Putamen (tissue), 1 donor: ENCODE measurements around the gene CYP3A4.
"Not testable (repeated sequence)": the region's sequence is repeated elsewhere in the genome, so short reads cannot be mapped to it uniquely, and the experiment has no call there.

Experiments
- DNase-seq: peaks from one replicate; pipeline ENCODE4 v3.0.0-alpha.2; 2016; ENCODE audit warnings: low spot score

The CYP3A4 gene

GRCh38 chr7:99784007-99784406 is at the start of gene CYP3A4:
TSS of gene CYP3A4 (minus strand) at chr7:99784184. CDS start at chr7:99784081, 103 bp downstream.
- DNase-seq: no peak

DNA sequence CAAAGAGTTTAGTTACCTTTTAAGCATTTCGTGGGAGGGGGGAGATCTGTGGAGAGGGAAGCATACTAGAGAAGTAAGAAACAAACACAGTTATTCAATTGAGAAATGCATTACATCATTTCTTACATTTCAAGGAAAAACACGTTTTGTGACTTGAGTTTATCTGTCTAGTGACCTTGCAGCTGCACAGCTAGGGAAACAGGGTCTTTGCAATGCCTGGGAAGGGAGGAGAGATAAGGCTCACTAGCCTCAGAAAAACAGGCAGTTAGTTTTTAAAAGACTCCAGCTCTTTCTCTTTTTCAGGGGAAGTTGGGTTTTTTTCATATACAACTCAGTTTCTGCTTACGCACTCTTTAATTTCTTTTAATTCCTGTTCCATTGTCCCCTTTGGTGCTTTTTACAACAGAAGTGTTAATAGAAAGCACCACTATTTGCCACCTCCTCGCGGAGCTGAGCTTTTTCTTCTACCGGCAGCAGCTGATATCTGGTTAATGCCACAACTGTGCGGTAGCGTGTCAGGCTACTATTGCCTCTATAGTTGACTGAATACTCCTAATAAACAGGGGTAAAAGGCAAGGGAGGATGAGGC is 49.4 kb upstream of the CYP3A4 start:
- no peak for DNase-seq

GRCh38 chr7:99831595-99831994 is 47.6 kb upstream of the CYP3A4 start:
- no peak for DNase-seq

- no peak for DNase-seq
Measured at GRCh38 chr7:99829524-99830160, 45.7 kb upstream of the CYP3A4 start.

GRCh38 chr7:99828811-99829210 is 44.8 kb upstream of the CYP3A4 start:
- DNase-seq: no peak

GRCh38 chr7:99827040-99827778 is 43.2 kb upstream of the CYP3A4 start:
- no peak for DNase-seq

DNA sequence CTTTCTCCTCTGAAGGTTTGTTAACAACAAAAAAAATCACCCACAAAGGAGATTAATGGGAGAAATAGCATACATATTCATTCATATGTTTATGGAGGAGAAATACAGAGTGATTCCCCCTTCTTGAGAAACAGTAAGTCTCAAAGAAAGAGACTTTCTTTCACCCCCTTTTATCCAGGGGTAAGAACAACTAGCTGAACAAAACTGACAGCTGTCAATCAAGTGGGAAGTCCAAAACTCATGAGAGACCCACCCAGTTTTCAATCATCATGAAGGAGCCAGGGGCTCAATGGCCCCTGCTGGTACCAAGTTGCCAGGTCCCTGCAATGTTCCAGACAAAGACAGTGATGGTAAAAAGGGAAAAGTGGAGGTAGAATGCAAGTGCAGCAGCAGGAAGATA is 41.9 kb upstream of the CYP3A4 start:
- DNase-seq: no peak

DNA sequence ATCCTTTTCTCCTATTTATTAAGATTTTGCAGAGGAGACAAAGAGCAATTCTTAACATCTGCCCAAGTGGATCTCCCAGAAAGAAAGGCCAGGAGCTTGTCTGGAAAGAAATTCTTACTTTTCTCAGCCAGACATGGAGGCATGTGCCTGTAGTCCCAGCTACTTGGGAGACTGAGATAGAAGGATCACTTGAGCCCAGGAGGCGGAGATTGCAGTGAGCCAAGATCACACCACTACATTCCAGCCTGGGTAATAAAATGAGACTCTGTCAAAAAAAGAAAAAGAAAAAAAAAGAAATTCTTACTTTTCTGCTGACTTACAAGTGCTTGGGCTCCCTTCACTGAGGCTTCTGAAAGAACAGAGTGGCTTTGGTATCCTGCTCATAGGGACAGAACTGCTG is 41.5 kb upstream of the CYP3A4 start:
- DNase-seq: no peak

DNA sequence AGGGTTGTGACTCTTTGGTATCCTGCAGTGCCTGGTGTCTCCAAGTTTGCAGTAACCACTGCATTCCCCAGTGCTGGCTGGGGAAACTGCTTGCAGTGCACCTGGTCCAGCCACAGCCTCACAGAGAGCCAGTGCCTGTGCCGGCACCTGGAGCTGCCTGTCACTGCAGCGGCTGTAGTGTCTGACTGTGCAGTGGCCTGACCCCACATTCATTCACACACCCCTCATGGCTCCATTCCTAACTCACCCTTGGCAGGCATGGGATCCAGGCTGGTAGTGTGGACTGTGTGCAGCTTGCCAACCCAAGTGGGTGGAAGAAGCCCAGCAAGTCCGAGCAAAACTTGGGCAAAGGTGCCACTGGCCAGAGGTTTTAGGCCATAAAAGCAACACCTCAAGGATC is 40.1 kb upstream of the CYP3A4 start:
- no peak for DNase-seq

DNA sequence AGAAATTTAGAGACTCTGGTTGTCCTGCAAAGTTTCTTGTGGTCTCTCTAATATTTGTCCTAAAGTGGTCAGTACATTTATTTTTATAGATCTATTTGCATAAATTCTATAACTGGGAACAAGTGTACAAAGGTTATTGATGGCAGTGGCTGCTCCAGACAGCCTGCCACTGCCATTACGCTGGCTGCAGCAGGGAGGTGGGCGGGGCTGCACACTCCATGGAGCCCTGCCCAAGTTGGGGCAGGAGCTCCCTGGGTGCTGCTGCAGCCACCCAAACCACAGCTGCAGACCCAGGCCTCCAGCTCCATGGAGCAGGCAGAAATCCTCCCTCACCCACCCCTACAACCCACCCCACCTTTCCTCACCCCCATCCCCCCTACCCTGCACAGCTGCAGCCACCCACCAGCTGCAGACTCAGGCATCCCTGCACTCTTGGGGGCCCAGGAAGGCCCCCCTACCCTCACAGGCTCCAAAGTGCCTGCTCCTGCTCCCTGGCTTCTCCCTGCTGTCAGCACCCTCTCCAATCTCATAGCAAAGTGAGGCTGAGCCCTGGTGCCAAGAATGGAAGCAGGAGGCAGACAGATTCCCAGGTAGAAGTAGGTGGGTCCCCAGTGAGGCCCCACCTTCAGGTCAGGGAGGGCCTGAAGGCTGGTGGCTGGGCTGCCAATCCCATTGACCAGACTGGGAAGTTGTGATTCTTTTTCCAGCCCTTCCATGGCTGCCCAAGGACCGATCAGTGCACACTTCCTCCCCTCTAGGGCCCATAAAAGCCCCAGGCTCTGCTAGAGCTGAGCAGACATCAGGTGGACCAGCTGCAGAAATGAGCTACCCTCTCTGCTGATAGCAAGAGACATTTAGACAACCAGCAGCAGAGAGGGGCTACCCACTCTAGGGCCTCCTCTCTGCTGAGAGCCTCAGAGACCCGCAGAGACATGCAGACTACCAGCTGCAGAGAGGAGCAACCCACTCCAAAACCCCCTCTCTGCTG is 39.0 kb upstream of the CYP3A4 start:
- no peak for DNase-seq

GRCh38 chr7:99820408-99821027 is 36.5 kb upstream of the CYP3A4 start:
- DNase-seq: no peak

DNA sequence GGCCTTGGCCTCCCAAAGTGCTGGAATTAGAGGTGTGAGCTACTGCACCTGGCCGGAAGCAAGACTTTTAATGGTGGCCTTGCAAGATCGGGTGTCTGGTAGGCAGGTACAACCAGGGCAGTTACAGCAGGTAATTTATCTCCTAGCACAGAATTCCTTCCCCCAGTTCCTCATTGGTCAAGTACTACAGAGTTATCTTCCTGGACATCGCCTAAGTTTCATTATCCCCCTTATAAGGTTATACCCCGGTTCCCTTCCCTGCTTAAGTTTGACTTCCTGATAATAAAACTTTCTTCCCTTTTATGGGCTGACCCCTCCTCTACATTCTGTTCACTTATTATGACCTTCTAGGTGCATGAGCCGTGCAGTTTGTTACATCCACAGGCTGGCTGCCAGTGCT is 24.8 kb upstream of the CYP3A4 start:
- DNase-seq: no peak

- no peak for DNase-seq
Measured at GRCh38 chr7:99806839-99807478, 23.0 kb upstream of the CYP3A4 start.

- DNase-seq: no peak
Measured at GRCh38 chr7:99805641-99806040, 21.7 kb upstream of the CYP3A4 start.

DNA sequence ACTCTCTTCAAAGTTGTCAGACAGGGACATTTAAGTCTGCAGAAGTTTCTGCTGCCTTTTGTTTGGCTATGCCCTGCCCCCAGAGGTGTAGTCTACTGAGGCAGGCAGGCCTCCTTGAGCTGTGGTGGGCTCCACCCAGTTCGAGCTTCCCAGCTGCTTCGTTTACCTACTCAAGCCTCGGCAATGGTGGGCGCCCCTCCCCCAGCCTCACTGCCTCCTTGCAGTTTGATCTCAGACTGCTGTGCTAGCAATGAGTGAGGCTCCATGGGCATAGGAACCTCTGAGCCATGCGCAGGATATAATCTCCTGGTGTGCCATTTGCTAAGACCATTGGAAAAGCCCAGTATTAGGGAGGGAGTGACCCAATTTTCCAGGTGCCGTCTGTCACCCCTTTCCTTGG is 19.1 kb upstream of the CYP3A4 start:
- not testable (repeated sequence) for DNase-seq

GRCh38 chr7:99801407-99801806 is 17.4 kb upstream of the CYP3A4 start:
- DNase-seq: not testable (repeated sequence)

DNA sequence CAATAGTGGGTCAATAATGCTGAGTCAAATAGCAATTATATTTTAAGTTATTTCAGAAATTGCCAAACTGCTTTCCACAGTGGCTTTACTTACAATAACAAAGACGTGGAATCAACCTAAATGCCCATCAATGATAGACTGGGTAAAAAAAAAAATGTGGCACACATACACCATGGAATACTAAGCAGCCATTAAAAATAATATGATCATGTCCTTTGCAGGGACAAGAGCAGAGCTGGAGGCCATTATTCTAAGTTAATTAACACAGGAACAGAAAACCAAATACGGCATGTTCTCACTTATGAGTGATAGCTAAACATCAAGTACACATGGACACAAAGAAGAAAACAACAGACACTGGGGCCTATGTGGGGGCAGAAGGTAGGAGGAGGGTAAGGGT is 15.0 kb upstream of the CYP3A4 start:
- no peak for DNase-seq

GRCh38 chr7:99795864-99796263 is 11.9 kb upstream of the CYP3A4 start:
- DNase-seq: not testable (repeated sequence)

DNA sequence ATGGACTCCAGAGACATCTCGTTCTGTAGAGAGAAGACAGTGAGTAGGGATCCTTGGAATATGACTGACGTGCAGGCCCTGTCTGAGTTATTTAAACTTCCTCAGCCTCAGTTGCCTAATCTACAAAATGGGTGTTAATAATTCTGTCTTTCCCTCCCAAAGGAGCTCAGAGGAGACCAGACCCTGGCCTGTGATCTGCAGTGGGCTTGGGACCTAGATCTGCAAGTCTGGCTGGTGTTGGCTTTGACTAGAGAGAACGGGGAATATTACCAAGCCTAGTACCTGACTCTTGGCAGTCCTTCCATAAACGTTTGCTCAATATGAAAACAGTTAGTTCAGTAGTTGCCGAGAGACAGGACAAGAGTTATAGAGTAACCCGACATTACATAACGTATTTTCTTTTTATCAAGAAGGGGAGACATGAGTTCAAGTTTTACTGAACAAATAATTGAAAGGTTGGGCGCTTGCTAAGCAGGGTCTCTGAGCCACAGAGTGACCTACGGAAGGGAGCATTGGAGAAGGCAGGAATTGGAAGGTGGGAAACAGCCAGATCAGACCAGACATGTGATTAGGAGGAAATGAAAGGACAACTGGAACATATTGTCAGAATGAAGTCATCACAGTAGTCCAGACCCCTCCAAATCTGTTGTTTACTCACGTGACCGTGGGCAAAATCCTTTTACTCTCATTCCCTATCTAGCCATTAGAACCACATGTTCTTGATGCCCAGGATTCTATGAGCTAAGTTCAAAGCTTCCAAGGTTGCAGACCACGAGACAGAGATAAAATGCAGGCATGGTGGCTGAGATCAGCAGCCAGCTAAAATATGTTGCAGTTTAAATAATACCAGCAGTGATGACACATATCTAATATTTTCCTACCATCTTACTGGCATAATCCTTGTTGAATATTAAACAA is 10.9 kb upstream of the CYP3A4 start:
- DNase-seq: no peak

GRCh38 chr7:99793443-99793842 is 9.5 kb upstream of the CYP3A4 start:
- DNase-seq: no peak
